ENCODE results near the gene ZNF473.

DNA sequence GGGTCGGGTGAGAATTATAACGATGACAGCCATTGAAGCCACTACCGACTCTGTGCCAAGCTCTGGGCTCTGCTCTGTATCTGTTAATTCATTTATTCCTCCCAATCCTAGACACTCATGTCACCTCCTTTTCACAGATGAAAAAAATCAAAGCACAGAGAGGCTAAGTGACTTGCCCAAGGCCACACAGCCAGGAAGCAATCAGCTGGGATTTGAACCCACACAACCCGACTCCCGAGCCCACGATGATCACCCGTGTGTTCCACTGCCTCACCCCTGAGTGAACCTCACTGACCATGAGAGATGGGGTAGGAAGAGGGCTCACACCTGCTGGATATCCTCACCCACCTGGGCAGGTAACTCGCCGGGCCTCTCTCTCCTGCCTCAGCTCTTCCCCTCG lies 40.1 kb downstream of the ZNF473 start:
- TF ChIP-seq, protein P1, sequence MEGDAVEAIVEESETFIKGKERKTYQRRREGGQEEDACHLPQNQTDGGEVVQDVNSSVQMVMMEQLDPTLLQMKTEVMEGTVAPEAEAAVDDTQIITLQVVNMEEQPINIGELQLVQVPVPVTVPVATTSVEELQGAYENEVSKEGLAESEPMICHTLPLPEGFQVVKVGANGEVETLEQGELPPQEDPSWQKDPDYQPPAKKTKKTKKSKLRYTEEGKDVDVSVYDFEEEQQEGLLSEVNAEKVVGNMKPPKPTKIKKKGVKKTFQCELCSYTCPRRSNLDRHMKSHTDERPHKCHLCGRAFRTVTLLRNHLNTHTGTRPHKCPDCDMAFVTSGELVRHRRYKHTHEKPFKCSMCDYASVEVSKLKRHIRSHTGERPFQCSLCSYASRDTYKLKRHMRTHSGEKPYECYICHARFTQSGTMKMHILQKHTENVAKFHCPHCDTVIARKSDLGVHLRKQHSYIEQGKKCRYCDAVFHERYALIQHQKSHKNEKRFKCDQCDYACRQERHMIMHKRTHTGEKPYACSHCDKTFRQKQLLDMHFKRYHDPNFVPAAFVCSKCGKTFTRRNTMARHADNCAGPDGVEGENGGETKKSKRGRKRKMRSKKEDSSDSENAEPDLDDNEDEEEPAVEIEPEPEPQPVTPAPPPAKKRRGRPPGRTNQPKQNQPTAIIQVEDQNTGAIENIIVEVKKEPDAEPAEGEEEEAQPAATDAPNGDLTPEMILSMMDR (IDR thresholded peaks at IDR 0.05) = no peak
- TF ChIP-seq TCF7L2 (IDR thresholded peaks at IDR 0.05; ENCODE audit: low read depth, low read length) (no peak), POLR2AphosphoS5 (IDR thresholded peaks at IDR 0.05; ENCODE audit: low read depth, low read length) (no peak), SIN3A (IDR thresholded peaks at IDR 0.05; ENCODE audit: borderline replicate concordance, insufficient read depth, low read depth, low read length) (no peak)
- TF ChIP-seq, protein P2, sequence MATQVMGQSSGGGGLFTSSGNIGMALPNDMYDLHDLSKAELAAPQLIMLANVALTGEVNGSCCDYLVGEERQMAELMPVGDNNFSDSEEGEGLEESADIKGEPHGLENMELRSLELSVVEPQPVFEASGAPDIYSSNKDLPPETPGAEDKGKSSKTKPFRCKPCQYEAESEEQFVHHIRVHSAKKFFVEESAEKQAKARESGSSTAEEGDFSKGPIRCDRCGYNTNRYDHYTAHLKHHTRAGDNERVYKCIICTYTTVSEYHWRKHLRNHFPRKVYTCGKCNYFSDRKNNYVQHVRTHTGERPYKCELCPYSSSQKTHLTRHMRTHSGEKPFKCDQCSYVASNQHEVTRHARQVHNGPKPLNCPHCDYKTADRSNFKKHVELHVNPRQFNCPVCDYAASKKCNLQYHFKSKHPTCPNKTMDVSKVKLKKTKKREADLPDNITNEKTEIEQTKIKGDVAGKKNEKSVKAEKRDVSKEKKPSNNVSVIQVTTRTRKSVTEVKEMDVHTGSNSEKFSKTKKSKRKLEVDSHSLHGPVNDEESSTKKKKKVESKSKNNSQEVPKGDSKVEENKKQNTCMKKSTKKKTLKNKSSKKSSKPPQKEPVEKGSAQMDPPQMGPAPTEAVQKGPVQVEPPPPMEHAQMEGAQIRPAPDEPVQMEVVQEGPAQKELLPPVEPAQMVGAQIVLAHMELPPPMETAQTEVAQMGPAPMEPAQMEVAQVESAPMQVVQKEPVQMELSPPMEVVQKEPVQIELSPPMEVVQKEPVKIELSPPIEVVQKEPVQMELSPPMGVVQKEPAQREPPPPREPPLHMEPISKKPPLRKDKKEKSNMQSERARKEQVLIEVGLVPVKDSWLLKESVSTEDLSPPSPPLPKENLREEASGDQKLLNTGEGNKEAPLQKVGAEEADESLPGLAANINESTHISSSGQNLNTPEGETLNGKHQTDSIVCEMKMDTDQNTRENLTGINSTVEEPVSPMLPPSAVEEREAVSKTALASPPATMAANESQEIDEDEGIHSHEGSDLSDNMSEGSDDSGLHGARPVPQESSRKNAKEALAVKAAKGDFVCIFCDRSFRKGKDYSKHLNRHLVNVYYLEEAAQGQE (IDR thresholded peaks at IDR 0.05; ENCODE audit: insufficient read depth in 1 of 2, low read depth in 2 of 2, low read length in 1 of 2) = no peak

All from Panc1 (cell line).